Transverse colon (tissue), 4 donors: ENCODE measurements around the gene VCP. TPM values are rescaled to one million over a fixed set of nuclear protein-coding genes. Genes with fewer than 3 reads are reported as not detected.
"Not testable (repeated sequence)": the region's sequence is repeated elsewhere in the genome, so short reads cannot be mapped to it uniquely, and the experiment has no call there.

Experiments
- DNase-seq: peaks from one replicate; pipeline ENCODE4 v3.0.0-alpha.2; 2019
- H3K27ac ChIP-seq, 4 donors: fragments of 200-600 bp; sonication (generic); 2 replicates each; pipeline ENCODE4 v1.5.1; 2016 to 2018; ENCODE audit warnings: inconsistent platforms in 4 of 4
- H3K27me3 ChIP-seq: fragments of 200-600 bp; sonication (generic); 2 replicates; pipeline ENCODE4 v1.5.1; 2017; ENCODE audit warnings: inconsistent platforms
- H3K36me3 ChIP-seq, 4 donors: fragments of 200-600 bp; sonication (generic); 2 replicates each; pipeline ENCODE4 v1.5.1; 2017 to 2019; ENCODE audit warnings: inconsistent platforms in 4 of 4
- H3K4me1 ChIP-seq, 4 donors: fragments of 200-600 bp; sonication (generic); 2 replicates each; pipeline ENCODE4 v1.5.1; 2017 to 2020; ENCODE audit warnings: inconsistent platforms in 4 of 4
- H3K4me3 ChIP-seq, 4 donors: fragments of 200-600 bp; sonication (generic); 1 replicate in 1 of 4; 2 replicates in 3 of 4; pipeline versions ENCODE4 v1.5.1 to v1.6.1; 2017 to 2019; ENCODE audit warnings: inconsistent platforms in 4 of 4
- H3K9me3 ChIP-seq, 2 donors: fragments of 200-600 bp; sonication (generic); 2 replicates each; pipeline ENCODE4 v1.5.1; 2017 to 2019; ENCODE audit warnings: inconsistent platforms in 2 of 2
- EP300 ChIP-seq: sonication (generic); formaldehyde crosslinking; IDR thresholded peaks from one replicate; pipeline ENCODE4 v1.6.1; 2017; ENCODE audit warnings: antibody characterized with exemption, low read depth
- POLR2A ChIP-seq: fragments of 450-650 bp; IDR thresholded peaks from one replicate; pipeline ENCODE4 v1.6.1; 2016; ENCODE audit warnings: antibody characterized with exemption, mild to moderate bottlenecking, moderate library complexity
- POLR2AphosphoS5 ChIP-seq, 3 donors: sonication (generic); formaldehyde crosslinking; IDR thresholded peaks; one replicate each; pipeline ENCODE4 v1.6.1; 2016; ENCODE audit warnings: antibody characterized with exemption in 3 of 3
- WGBS, 2 donors: methylation state at CpG; one replicate each; pipeline ENCODE4 v1.1.5; 2018; ENCODE audit warnings: low coverage in 1 of 2; 5-methylcytosine and 5-hydroxymethylcytosine counted together
- in situ Hi-C, 4 donors: fragments of 200-750 bp; cut with MboI; loops; one replicate each; pipeline versions ENCODE4 v1.15.0 to v1.15.1; 2017; ENCODE audit warnings: low sequenced_read_pairs in 3 of 4, low pct_ligation_motif_present in 1 of 4, low pct_unique_long_range_greater_than_20kb in 1 of 4
- intact Hi-C: fragments of 100-400 bp; cut with DNase I; formaldehyde crosslinking; loops from one replicate; pipeline ENCODE4 v1.15.1; 2023; ENCODE audit warnings: low total_unique reads
- total RNA-seq, 4 donors: library from RNA; depleted of rRNA; stranded (reverse); fragments of >200 nt; gene quantifications; one replicate each; pipeline ENCODE4 v1.1.0, GENCODE V29; 2016
- TF ChIP-seq, protein P1 (sequence below), 5 experiments: fragments of 200-600 bp in 3 of 5; fragments of 450-650 bp in 2 of 5; sonication (generic) in 3 of 5; IDR thresholded peaks; 1 replicate in 2 of 5; 2 replicates in 3 of 5; pipeline ENCODE4 v1.5.1; 2016 to 2017; ENCODE audit warnings: antibody characterized with exemption in 5 of 5, inconsistent platforms in 3 of 5, mild to moderate bottlenecking in 2 of 5, moderate library complexity in 1 of 5

VCP gene
- total RNA-seq, 4 donors from 2014 or later, result 45.3 to 196 (median 124) TPM

DNA sequence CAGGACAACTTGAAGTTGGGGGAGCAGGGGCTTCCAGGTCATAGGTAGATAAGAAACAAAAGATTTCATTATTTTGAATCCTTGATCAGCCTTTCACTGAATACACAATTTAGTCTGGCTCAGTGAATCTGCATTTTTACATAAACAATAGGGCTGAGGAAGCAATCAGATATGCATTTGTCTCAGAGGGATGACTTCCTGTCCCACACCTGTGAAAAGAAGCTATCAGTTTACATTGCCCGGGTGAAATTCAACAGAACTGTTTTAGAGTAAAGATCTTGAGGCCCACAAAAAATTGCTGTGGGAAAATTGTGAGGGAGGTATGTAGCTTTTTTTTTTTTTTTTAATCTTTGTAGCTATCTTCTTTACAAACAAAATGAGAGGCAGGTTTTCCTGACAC is 44.6 kb downstream of the VCP start:
- Histone ChIP-seq H3K27ac (no peak overlapping the region), H3K4me3 (no peak overlapping the region), H3K9me3 (no peaks in the 10 kb centered on the region), H3K27me3 (no peaks in the 10 kb centered on the region), H3K36me3 (no peaks in the 10 kb centered on the region), H3K4me1 (no peaks in the 10 kb centered on the region)
- TF ChIP-seq, protein P1, sequence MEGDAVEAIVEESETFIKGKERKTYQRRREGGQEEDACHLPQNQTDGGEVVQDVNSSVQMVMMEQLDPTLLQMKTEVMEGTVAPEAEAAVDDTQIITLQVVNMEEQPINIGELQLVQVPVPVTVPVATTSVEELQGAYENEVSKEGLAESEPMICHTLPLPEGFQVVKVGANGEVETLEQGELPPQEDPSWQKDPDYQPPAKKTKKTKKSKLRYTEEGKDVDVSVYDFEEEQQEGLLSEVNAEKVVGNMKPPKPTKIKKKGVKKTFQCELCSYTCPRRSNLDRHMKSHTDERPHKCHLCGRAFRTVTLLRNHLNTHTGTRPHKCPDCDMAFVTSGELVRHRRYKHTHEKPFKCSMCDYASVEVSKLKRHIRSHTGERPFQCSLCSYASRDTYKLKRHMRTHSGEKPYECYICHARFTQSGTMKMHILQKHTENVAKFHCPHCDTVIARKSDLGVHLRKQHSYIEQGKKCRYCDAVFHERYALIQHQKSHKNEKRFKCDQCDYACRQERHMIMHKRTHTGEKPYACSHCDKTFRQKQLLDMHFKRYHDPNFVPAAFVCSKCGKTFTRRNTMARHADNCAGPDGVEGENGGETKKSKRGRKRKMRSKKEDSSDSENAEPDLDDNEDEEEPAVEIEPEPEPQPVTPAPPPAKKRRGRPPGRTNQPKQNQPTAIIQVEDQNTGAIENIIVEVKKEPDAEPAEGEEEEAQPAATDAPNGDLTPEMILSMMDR (IDR thresholded peaks at IDR 0.05), result no peak
- TF ChIP-seq POLR2A (no peak), POLR2AphosphoS5 (IDR thresholded peaks at IDR 0.05) (no peak), EP300 (no peak)
- intact Hi-C loops, result no loop called here
- DNase-seq, result no peak
- 40 to 42% methylated on average over 1 of the region's 1 CpG for WGBS, 2 donors
- in situ Hi-C loops, result no loop called here

DNA sequence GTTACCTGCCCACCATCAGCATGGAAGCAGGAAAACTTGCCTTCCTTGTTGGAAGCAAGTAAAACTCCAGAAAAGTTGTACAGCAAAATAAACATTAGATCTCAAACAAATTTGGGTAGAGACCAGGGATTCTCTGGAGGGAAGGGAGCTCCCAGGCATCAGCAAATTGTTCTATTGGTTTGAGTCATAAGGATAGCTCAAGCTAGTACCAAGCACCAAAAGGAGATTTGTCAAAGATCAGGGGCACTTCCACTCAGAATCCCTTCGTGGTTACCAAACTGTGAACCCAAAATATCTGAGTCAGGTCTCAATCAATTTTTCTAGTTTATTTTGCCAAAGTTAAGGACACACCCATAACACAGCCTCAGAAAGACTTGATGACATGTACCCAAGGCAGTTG is 45.1 kb downstream of the VCP start:
- H3K9me3 ChIP-seq, result no peaks in the 10 kb centered on the region
- no peak for TF ChIP-seq POLR2A
- TF ChIP-seq, protein P1 (IDR thresholded peaks at IDR 0.05), result no peak
- no peak for TF ChIP-seq POLR2AphosphoS5 (IDR thresholded peaks at IDR 0.05)
- no peak for TF ChIP-seq EP300
- intact Hi-C loops, result no loop called here

DNA sequence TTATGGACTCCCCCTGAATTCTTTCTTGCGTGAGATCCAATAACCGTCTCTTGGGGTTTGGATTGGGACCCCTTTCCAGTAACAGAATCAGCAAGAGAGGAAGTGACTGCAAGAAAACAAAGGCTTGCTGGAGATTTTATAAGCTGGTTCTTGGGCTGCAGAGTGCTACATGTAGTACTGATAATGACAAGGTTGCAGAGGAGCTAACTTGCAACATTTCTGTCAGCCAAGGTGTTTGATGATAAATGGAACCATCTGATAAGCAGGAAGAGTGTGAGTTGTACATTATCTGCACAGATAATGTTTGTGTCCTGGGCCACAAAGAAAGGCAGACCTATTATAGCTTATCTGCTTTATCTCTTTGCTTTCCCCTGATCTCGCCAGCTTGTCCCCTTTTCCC is 45.8 kb downstream of the VCP start:
- Histone ChIP-seq H3K36me3 (no peaks in the 10 kb centered on the region), H3K4me3 (no peak overlapping the region), H3K27me3 (no peaks in the 10 kb centered on the region), H3K9me3 (no peaks in the 10 kb centered on the region), H3K27ac (no peak overlapping the region), H3K4me1 (no peaks in the 10 kb centered on the region)
- no peak for DNase-seq
- 79 to 89% methylated on average over 3 of the region's 3 CpGs for WGBS, 2 donors
- in situ Hi-C loops (no loop called here), intact Hi-C loops (no loop called here)
- TF ChIP-seq EP300 (no peak), POLR2A (no peak), POLR2AphosphoS5 (IDR thresholded peaks at IDR 0.05) (no peak)
- TF ChIP-seq, protein P1 (IDR thresholded peaks at IDR 0.05), result no peak

More for the DNA sequence above, 45.1 kb downstream of the VCP start:
- Histone ChIP-seq H3K27me3 (no peaks in the 10 kb centered on the region), H3K4me3 (no peak overlapping the region), H3K36me3 (no peaks in the 10 kb centered on the region), H3K4me1 (no peaks in the 10 kb centered on the region), H3K27ac (no peak overlapping the region)
- 50 to 79% methylated on average over 1 of the region's 1 CpG for WGBS, 2 donors
- in situ Hi-C loops, result no loop called here
- DNase-seq, result no peak

DNA sequence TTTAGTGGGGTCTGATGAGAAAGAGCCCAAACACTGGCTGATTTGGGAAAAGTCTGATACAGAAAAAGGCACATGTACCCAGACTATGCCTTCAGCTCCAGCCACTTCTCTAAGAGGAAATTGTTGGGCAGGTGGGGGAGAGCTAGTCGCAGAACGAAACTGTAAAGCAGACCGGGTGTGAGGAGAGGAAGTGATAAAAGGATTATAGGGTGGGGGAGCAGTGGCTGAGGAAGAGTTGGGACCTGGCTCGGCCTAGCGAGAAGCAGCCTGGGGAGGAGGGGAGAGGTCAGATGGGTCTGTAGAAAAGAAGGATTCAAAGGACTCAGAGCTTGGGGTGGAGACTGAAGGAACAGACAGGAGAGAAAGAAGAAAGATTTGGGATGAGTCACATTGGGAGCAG is 49.0 kb downstream of the VCP start:
- in situ Hi-C loops, DNase-seq, H3K4me3 ChIP-seq, H3K36me3 ChIP-seq, H3K27ac ChIP-seq, H3K4me1 ChIP-seq, H3K9me3 ChIP-seq, H3K27me3 ChIP-seq, intact Hi-C loops: not testable (repeated sequence)
- WGBS, 2 donors, result 57 to 71% methylated on average over 5 of the region's 5 CpGs

DNA sequence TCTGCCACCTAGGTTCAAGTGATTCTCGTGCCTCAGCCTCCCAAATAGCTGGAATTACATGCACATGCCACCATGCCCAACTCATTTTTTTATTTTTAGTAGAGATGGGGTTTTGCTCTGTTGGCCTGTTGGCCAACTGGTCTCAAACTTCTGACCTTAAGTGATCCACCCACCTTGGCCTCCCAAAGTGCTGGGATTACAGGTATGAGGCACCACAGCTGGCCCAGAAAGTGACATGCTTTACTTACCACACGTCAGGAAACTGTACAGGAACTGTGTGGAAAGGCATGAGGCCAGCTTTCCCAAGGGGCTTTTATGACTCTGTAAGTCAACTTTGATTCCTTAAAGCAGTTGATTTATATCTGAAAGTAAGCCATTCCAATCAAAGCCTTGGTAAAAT is 57.9 kb downstream of the VCP start:
- Histone ChIP-seq H3K36me3 (peaks cover 0 to 10% (median 5%) of the 10 kb centered on the region in 4 donors), H3K4me3 (no peak overlapping the region), H3K4me1 (no peaks in the 10 kb centered on the region), H3K9me3 (peaks cover 12 to 23% of the 10 kb centered on the region in 2 donors), H3K27ac (no peak overlapping the region), H3K27me3 (no peaks in the 10 kb centered on the region)
- intact Hi-C loops (no loop called here), in situ Hi-C loops (no loop called here)
- TF ChIP-seq, protein P1 (IDR thresholded peaks at IDR 0.05), result no peak
- TF ChIP-seq POLR2A (no peak), EP300 (no peak), POLR2AphosphoS5 (IDR thresholded peaks at IDR 0.05) (no peak)
- no peak for DNase-seq
- WGBS, 2 donors, result 63 to 71% methylated on average over 1 to 2 of the region's 2 CpGs
